ENCODE results near the gene LZIC. TPM values are rescaled to one million over a fixed set of nuclear protein-coding genes. Genes with fewer than 3 reads are reported as not detected.

The LZIC gene
- total and polyA plus RNA-seq, 9 of the 15 experiments (the other 6 are each of a cell fraction or from before 2014, with no cell fraction given): 32.9 to 109 (median 61.7) TPM

DNA sequence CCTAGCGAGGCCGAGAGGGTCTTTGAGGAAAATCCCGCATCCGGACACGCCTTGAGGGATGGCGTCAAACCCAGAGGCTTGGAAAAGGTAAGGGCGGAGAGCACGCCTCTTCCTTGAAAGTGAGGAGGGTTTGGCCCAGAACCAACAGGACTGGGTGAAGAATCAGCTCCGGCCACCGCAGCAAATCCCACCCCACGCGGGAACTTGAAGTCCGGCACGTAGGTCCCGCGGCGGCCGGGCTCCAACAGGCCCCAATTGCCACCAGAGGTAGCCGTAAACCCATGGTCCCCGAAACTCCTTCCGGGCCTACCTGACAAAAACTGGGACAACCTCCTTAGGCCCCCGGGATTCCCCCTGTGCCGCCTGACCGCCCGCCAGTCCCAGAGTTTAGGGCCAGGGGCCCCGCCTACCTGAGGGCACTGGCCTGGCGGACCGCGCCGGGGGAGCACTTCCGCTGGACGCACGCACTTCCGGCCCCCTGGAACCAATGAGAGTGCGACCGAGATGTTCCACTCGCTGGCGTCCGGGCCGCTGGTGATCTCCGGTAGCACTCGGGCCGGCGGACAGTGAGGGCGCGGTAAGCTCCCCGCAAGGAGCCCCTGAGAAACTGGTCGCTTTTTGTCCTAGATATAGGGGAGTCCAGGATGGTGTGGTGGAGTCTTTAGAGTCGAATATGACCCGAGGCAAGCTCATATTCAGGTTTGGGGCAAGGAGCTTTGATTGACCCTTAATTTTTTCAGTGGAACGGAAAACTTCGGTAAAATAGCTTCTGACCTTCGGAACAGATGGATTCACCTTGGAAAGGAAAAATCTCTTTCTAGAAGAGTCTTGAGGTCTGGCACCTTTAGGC lies at the start of gene LZIC, which contains the start of gene NMNAT1 (continued):
- TF ChIP-seq HDAC8 (tag; IDR thresholded peaks at IDR 0.05) (no peak; the same call in 1 of the 2 replicates), NCOR1 (IDR thresholded peaks at IDR 0.05) (peak; percentile 46), PML (IDR thresholded peaks at IDR 0.05; ENCODE audit: low read length) (peak; percentile 95), BACH1 (tag; IDR thresholded peaks at IDR 0.05) (no peak), ZNF263 (CRISPR knock-in tag; IDR thresholded peaks at IDR 0.05; ENCODE audit: borderline replicate concordance) (peak; percentile 76), RB1 (IDR thresholded peaks at IDR 0.05; ENCODE audit: low read depth) (peak; percentile 99), ZNF253 (CRISPR knock-in tag; conservative IDR thresholded peaks at IDR 0.05) (no peak)
- TF ChIP-seq, protein P1, sequence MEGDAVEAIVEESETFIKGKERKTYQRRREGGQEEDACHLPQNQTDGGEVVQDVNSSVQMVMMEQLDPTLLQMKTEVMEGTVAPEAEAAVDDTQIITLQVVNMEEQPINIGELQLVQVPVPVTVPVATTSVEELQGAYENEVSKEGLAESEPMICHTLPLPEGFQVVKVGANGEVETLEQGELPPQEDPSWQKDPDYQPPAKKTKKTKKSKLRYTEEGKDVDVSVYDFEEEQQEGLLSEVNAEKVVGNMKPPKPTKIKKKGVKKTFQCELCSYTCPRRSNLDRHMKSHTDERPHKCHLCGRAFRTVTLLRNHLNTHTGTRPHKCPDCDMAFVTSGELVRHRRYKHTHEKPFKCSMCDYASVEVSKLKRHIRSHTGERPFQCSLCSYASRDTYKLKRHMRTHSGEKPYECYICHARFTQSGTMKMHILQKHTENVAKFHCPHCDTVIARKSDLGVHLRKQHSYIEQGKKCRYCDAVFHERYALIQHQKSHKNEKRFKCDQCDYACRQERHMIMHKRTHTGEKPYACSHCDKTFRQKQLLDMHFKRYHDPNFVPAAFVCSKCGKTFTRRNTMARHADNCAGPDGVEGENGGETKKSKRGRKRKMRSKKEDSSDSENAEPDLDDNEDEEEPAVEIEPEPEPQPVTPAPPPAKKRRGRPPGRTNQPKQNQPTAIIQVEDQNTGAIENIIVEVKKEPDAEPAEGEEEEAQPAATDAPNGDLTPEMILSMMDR (IDR thresholded peaks at IDR 0.05 in 2 of 3, conservative IDR thresholded peaks at IDR 0.05 in 1 of 3; ENCODE audit: insufficient read depth in 2 of 3, low read depth in 1 of 3, low read length in 3 of 3): no peak; a peak in 1 of 6 replicates
- TF ChIP-seq, protein P2, sequence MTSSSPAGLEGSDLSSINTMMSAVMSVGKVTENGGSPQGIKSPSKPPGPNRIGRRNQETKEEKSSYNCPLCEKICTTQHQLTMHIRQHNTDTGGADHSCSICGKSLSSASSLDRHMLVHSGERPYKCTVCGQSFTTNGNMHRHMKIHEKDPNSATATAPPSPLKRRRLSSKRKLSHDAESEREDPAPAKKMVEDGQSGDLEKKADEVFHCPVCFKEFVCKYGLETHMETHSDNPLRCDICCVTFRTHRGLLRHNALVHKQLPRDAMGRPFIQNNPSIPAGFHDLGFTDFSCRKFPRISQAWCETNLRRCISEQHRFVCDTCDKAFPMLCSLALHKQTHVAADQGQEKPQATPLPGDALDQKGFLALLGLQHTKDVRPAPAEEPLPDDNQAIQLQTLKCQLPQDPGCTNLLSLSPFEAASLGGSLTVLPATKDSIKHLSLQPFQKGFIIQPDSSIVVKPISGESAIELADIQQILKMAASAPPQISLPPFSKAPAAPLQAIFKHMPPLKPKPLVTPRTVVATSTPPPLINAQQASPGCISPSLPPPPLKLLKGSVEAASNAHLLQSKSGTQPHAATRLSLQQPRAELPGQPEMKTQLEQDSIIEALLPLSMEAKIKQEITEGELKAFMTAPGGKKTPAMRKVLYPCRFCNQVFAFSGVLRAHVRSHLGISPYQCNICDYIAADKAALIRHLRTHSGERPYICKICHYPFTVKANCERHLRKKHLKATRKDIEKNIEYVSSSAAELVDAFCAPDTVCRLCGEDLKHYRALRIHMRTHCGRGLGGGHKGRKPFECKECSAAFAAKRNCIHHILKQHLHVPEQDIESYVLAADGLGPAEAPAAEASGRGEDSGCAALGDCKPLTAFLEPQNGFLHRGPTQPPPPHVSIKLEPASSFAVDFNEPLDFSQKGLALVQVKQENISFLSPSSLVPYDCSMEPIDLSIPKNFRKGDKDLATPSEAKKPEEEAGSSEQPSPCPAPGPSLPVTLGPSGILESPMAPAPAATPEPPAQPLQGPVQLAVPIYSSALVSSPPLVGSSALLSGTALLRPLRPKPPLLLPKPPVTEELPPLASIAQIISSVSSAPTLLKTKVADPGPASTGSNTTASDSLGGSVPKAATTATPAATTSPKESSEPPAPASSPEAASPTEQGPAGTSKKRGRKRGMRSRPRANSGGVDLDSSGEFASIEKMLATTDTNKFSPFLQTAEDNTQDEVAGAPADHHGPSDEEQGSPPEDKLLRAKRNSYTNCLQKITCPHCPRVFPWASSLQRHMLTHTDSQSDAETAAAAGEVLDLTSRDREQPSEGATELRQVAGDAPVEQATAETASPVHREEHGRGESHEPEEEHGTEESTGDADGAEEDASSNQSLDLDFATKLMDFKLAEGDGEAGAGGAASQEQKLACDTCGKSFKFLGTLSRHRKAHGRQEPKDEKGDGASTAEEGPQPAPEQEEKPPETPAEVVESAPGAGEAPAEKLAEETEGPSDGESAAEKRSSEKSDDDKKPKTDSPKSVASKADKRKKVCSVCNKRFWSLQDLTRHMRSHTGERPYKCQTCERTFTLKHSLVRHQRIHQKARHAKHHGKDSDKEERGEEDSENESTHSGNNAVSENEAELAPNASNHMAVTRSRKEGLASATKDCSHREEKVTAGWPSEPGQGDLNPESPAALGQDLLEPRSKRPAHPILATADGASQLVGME (CRISPR knock-in tag; IDR thresholded peaks at IDR 0.05): no peak
- TF ChIP-seq, protein P3, sequence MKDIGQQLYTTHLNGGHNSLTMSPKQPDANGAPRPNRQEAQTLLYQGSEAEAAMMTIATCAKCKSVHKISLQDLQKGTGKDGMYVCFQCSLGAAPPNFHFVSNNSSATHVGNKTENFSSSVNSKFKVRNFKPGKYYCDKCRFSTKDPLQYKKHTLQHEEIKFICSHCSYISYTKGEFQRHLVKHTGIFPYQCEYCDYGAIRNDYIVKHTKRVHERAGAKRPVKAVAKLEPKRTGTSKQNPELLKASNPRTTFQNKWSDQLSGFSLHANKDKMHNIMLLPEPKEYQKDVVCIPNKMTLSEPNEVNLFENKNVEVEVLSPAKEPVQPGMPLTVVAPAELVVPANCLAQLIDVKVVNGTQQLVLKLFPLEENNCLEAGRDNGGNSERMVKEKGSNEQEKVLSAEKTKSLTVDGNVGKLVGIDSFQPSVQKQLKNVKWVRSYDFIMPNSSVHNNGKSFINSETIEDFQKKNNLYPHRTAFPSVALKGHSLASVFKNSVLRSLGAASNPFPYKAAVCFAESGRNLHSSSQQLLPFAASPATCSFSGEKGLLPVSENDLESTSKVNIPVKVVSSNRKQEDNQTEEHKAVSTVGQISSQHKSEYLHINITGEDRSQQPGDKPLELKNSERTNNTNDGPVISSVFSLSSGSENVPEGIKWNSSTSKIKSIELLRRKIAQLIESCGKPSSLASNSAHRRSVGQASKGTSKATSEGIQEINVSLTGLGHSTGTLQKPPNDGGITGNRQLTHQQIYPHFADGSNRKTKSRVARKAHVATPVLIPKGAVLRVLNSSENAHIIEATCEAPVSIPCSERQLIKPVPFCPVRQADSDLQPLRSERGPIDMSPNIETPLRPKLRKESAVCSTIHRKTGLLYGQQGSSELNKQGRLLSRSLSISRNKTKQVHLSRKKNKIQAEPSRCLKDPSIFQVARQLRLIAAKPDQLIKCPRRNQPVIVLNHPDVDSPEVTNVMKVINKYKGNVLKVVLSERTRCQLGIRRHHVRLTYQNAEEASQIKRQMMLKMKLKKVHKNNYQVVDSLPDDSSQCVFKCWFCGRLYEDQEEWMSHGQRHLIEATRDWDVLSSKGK (CRISPR knock-in tag; IDR thresholded peaks at IDR 0.05): no peak
- TF ChIP-seq, protein P4, sequence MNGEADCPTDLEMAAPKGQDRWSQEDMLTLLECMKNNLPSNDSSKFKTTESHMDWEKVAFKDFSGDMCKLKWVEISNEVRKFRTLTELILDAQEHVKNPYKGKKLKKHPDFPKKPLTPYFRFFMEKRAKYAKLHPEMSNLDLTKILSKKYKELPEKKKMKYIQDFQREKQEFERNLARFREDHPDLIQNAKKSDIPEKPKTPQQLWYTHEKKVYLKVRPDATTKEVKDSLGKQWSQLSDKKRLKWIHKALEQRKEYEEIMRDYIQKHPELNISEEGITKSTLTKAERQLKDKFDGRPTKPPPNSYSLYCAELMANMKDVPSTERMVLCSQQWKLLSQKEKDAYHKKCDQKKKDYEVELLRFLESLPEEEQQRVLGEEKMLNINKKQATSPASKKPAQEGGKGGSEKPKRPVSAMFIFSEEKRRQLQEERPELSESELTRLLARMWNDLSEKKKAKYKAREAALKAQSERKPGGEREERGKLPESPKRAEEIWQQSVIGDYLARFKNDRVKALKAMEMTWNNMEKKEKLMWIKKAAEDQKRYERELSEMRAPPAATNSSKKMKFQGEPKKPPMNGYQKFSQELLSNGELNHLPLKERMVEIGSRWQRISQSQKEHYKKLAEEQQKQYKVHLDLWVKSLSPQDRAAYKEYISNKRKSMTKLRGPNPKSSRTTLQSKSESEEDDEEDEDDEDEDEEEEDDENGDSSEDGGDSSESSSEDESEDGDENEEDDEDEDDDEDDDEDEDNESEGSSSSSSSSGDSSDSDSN (IDR thresholded peaks at IDR 0.05; ENCODE audit: borderline replicate concordance in 1 of 2, low read depth in 2 of 2, low read length in 2 of 2): peak; percentile 97 to 98

Measured in K562 (cell line).